Midbrain (tissue), 1 donor: ENCODE data around the gene L3MBTL2.
A peak's percentile ranks its signal among the peaks of the same experiment; 100 is the strongest.
"Not testable (repeated sequence)": the region's sequence is repeated elsewhere in the genome, so short reads cannot be mapped to it uniquely, and the experiment has no call there.

ENCODE experiments used
- DNase-seq: peaks from one replicate; lab custom pipeline; 2025; lab: John Stamatoyannopoulos, UW

Gene L3MBTL2

DNA sequence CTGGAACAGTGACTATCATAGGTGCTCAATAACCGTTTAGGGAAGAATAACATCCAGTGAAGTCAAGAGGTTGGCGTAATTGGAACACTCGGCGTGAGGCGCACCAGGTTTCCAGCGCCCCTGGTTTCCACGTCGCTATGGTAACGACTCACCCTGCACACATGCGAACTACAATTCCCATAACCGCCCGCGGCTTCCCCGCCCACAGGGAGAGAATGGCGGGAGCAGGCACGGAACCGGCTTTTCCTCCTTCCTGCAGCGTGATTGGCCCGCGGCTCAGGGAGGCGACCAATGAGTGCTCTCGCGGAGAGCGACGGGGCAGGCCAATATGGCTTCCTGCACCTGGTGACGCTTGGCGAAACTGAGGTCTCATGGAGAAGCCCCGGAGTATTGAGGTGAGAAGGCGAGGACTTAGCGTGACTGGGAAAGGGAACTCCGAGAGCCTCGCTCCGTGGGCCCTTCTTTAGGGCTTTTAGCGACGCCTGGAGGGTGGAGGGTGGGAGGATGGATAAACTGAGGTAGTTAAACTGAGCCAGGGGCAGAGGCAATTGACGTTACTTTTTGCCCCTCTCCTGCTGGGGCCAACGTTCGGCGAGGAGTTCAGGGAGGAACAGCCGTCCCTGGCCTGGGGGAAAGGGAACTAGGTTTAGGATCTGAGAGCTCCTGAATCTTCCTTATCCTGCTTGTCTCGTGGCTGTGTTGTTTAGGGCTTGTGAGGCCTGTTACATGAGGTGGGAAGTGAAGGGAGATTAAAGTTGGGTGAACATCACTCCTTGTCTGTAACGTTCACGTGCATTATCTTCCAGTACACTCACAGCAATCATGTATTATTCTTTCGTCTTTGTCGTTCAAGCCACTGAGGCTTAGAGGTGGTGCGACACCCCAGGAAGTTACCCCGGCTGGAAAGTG lies at the start of gene L3MBTL2:
TSS of gene L3MBTL2 (plus strand) at position 321 of the 909 bp plus-strand sequence. CDS start at position 372, 51 bp downstream.
- DNase-seq = peak; percentile 97

DNA sequence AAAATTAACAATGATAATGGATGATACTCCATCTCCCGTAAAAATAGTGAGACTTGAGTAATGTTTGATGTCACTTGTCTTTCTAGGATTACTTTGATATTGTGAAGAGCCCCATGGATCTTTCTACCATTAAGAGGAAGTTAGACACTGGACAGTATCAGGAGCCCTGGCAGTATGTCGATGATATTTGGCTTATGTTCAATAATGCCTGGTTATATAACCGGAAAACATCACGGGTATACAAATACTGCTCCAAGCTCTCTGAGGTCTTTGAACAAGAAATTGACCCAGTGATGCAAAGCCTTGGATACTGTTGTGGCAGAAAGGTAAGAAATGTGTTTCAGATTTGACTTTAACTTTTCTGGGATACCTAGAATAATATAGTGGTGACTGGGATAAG lies 48.0 kb upstream of the L3MBTL2 start:
- no peak for DNase-seq

DNA sequence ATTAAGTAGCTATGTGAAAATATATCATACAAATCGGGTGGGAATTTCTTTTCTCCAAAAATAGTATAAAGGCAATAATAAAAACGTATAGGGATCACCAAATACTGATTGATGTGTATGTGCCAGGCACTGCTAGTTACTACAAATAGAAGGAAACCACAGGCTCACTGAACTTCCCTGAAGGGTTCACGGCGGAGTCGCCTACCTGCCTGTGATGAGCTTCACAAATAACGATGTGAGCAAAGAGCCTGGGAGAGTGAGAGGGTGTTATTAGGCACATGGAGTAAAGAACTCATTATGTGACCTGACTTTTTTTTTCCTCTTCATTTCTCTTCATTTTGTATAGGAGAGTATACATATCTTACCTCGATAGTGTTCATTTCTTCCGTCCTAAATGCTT lies 36.0 kb upstream of the L3MBTL2 start:
- DNase-seq = no peak

DNA sequence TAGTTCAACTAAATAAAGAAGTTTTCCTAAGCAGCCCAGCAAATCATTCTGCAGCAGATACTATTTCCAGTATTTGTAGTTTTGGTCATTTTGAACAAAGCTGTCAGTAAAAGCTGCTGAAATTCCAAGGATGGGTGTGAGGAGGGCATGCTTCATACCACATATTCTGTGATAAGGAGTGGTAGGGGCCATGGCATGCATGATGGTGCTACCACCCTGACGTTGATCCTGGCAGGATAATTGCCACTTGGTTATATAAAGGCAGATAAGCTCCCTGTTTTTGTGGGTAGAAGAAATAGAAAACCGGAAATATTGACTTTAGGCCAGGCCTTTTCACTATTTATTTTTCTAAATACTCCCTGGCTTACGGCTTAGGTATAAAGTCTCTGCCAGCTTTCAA lies 33.1 kb upstream of the L3MBTL2 start:
- no peak for DNase-seq

DNA sequence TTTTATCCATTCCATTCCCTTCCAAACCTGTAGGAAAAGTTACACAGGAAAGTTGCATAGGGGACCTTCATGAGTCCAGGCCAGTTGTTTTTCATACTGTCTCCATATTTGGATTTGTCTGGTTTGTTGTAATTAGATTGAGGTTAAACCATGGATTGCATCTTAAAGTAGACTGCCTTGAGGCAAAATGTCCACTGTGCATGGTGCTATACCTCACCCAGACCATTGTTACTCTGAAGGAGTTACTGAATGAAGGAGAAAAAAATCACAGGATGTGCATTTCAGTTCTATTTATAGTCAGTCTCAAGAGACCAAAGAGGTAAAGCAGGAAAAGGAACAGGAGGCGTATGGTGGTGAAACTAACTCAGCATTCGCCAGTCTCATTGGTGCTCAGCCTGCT lies 29.6 kb upstream of the L3MBTL2 start:
- no peak for DNase-seq

DNA sequence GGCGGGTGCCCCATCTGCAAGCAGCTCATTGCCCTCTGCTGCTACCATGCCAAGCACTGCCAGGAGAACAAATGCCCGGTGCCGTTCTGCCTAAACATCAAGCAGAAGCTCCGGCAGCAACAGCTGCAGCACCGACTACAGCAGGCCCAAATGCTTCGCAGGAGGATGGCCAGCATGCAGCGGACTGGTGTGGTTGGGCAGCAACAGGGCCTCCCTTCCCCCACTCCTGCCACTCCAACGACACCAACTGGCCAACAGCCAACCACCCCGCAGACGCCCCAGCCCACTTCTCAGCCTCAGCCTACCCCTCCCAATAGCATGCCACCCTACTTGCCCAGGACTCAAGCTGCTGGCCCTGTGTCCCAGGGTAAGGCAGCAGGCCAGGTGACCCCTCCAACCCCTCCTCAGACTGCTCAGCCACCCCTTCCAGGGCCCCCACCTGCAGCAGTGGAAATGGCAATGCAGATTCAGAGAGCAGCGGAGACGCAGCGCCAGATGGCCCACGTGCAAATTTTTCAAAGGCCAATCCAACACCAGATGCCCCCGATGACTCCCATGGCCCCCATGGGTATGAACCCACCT lies 28.0 kb upstream of the L3MBTL2 start:
- no peak for DNase-seq

DNA sequence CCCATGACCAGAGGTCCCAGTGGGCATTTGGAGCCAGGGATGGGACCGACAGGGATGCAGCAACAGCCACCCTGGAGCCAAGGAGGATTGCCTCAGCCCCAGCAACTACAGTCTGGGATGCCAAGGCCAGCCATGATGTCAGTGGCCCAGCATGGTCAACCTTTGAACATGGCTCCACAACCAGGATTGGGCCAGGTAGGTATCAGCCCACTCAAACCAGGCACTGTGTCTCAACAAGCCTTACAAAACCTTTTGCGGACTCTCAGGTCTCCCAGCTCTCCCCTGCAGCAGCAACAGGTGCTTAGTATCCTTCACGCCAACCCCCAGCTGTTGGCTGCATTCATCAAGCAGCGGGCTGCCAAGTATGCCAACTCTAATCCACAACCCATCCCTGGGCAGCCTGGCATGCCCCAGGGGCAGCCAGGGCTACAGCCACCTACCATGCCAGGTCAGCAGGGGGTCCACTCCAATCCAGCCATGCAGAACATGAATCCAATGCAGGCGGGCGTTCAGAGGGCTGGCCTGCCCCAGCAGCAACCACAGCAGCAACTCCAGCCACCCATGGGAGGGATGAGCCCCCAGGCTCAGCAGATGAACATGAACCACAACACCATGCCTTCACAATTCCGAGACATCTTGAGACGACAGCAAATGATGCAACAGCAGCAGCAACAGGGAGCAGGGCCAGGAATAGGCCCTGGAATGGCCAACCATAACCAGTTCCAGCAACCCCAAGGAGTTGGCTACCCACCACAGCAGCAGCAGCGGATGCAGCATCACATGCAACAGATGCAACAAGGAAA lies 27.3 kb upstream of the L3MBTL2 start:
- DNase-seq = no peak

DNA sequence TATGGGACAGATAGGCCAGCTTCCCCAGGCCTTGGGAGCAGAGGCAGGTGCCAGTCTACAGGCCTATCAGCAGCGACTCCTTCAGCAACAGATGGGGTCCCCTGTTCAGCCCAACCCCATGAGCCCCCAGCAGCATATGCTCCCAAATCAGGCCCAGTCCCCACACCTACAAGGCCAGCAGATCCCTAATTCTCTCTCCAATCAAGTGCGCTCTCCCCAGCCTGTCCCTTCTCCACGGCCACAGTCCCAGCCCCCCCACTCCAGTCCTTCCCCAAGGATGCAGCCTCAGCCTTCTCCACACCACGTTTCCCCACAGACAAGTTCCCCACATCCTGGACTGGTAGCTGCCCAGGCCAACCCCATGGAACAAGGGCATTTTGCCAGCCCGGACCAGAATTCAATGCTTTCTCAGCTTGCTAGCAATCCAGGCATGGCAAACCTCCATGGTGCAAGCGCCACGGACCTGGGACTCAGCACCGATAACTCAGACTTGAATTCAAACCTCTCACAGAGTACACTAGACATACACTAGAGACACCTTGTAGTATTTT lies 26.6 kb upstream of the L3MBTL2 start:
- DNase-seq = peak; percentile 61

DNA sequence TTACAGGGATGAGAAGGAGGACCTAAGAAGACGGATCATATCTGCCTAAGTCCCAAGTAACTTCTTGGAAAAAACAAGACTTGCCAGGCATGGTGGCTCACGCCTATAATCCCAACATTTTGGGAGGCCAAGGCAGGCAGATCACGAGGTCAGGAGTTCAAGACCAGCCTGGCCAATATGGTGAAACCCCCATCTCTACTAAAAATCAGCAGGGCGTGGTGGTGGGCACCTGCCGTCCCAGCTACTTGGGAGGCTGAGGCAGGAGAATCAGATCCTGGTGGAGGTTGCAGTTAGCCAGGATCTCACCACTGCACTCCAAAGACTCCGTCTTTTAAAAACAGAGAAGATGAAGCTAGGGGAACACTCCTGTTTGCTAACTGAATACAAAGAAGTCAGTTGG lies 24.8 kb upstream of the L3MBTL2 start:
- not testable (repeated sequence) for DNase-seq

DNA sequence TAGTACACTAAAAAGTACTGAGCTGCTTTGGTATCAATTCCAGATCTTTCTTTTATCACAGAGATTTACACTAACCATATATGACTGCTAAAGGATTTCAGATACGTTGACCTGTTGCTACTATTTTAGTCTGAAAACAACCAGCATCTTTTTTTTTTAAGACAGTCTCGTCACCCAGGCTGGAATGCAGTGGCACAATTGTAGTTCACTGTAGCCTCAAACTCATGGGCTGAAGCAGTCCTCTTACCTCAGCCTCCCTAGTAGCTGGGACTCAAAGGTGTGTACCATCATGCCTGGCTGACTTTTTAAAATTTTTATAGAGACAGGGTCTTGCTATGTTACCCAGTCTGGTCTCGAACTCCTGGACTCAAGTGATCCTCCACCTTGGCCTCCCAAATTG lies 24.2 kb upstream of the L3MBTL2 start:
- DNase-seq = no peak

DNA sequence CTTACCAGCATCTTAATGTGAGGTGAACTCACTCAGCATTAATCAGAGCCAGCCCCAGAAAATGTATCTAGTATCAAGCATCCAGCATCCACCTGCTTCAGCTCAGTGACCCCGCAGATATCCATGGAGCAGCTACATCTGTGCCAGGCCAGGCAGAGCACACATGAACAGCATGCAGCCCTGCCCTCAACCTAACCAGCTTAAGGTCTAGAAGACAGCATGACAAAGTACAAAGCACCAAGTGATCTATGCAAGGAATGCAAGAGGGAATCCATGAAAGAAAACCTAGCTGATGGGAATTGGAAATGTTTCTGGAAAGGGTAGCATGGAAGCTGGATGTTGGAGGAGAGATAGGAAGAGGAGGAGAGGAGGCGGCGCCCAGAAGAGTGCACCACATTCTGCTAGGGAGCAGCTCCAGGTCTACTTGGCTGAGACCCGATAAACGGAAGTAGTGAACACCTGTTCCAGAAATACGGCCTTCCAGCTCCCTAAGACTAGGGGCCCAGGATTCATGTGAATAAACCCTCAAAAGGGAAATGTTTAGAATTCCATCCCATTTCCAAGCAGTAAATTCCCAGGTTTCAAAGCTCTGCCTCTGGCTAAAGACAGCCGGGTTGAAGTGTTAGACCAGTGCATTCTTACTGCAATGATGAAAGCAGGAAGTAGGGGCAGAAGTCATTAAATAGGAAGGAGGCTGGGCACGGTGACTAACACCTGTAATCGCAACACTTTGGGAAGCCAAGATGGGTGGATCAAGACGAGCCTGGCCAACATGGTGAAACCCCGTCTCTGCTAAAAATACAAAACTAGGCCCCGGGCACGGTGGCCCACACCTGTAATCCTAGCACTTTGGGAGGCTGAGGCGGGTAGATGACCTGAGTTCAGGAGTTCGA lies 23.5 kb upstream of the L3MBTL2 start:
- no peak for DNase-seq

DNA sequence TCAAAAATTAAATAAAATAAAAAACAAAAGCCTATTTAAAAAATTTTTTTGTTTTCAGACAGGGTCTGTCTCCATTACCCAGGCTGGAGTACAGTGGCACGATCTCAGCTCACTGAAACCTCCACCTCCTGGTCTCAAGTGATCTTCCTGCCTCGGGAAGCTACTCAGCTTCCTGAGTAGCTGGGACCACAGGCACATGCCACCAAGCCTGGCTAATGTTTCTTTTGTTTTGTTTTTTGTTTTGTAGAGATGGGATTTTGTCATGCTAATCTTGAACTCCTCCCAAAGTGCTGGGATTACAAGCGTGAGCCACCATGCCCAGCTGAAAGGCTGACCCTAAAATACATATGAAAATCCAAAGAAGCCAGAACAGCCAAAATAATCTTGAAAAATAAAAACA lies 20.4 kb upstream of the L3MBTL2 start:
- no peak for DNase-seq

DNA sequence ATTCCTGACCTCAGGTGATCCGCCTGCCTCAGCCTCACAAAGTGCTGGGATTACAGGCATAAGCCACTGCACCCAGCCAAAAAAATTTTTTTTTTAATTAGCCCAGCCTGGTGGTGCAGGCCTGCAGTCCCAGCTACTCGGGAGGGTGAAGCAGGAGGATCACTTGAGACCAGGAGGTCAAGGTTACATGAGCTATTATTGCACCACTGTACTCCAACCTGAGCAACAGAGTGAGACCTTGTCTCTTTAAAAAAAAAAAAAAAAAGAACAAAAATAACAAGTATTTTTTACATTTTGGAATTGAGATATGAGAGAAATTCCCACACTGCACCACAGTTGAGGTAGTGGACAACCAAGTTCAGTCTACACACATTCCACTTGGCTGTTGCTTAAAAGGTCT lies 13.6 kb upstream of the L3MBTL2 start:
- no peak for DNase-seq

DNA sequence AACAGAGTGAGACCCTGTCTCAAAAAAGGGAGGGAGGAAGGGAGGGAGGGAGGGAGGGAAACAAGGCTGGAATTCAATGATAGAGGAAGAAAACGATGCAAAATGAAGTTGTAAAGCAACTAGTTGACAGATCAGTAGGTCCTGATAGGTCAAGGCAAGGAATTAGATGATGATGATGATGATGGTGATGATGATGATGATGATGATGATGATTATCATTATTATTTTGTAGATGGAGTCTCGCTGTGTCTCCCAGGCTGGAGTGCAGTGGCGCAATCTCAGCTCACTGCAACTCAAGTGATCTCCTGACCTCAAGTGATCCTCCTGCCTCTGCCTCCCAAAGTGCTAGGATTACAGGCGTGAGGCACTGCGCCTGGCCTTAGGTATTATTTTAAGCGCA lies 11.3 kb upstream of the L3MBTL2 start:
- DNase-seq = no peak

DNA sequence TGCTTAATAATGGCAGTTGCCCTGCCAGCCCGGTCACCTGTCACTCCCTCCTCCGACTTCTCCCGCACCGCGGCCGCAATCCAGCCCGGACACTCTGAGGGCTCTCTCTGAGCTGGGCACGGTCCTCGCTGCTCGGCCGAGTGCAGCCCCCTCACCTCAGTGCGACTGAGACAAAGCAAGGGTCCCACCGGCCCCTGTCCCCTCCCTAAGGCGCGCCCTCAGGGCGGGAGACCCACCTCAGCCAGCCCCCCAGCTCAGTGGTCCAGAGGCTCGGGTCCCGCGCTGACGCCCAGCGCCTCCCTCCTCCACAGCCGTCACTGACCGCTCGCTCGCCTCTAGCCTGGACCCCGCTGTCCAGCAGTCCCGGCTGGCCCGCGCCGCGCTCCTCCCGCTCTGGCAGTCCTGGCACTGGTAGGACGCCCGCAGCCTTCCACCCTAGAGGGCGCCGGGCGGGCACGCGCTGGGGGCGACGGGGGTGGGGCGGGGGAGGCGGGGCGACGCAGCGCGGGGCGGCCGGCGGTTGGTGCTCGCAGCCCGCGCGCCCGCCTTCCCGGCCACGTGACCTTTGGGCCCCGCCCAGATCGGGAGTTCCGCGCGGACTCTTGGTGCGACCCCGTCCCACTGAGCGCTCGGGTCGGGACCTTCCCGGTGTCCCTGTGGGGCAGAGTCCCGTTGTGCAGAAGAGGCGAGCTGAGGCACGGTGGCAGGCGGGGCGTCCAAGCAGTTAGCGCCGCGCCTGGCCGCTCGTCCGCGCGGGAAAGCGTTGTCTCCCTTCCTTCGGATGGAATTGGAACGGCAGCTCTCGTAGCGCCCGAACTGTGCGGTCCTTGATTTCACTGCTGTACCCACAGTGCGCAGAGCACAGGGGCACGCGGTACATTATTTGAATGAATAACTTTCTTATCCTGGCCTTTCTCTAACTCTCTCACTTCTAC lies 7.8 kb upstream of the L3MBTL2 start:
- peak; percentile 85 for DNase-seq

DNA sequence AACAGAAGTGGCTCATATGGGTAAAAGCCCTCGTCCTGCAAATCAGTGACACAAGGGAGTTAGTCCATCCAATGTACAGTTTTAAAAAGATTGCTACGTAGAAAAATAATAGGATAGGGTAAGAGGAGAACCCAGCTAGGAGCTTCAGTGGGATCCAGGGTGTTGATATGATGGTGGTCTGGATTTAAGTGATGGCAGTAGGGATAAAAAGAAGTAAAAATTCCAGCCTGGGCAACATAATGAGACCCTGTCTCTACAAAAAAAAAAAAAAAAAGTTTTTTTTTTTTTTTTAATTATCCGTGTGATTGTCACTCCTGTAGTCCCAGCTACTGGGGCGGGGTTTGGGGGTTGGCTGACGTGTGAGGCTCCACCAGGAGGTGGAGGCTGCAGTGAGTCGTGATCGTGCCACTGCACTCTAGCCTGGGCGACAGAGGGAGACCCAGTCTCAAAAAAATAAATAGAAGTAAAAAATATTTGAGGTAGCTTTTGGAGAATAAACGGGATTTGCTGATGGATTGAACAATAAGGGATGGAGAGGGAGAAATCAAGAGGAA lies 7.0 kb upstream of the L3MBTL2 start:
- DNase-seq = no peak

DNA sequence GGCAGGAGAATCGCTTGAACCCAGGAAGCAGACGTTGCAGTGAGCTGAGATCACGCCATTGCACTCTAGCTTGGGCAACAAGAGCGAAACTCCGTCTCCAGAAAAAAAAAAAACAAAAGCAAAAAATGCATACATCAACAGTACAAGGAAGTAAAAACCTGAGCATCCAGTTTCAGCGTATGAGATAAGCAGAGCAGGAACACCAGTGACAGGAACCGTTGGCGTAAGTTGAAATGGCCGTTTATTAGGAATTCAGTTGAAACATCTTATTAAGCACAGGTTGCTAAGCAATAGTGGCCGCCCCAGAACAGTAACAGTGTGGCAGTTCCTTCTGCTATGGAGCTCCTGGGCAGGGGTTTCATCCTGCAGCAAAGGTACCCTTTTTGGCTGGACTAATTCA lies 4.0 kb upstream of the L3MBTL2 start:
- DNase-seq = no peak

DNA sequence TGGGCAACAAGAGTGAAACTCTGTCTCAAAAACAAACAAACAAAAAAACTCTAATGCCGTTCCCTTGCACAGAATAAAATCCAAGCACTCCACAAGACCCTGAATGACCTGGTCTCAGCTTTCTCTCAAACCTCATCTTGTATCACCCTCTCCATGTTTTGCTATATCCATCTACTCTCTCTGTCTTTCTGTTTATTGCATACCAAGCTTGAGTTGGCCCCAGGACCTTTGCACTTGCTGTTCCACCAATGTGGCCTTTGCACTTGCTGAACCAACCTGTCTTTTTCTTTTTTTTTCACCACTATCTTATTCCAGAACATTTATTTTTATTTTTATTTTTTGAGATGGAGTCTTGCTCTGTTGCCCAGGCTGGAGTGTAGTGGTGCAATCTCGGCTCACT lies 2.0 kb upstream of the L3MBTL2 start:
- no peak for DNase-seq

DNA sequence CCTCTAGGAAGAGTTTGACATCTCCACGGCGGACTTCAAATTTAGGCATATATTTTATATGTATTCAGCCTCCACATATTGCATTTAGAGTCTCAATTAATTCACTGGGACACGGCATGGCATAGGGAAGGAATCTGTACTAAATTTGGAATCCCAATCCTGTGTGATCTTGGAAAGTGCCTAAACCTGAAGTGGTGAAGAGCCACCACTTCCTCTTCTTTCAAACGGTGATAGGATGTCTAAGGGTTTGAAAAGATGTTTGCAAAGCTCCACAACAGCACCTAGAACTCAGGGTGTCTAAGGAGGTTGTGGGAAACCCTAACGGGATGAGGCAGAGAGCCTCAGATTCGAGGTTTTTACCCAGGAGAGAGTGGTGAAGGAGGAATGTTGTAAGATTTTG lies 1.0 kb upstream of the L3MBTL2 start:
- no peak for DNase-seq

DNA sequence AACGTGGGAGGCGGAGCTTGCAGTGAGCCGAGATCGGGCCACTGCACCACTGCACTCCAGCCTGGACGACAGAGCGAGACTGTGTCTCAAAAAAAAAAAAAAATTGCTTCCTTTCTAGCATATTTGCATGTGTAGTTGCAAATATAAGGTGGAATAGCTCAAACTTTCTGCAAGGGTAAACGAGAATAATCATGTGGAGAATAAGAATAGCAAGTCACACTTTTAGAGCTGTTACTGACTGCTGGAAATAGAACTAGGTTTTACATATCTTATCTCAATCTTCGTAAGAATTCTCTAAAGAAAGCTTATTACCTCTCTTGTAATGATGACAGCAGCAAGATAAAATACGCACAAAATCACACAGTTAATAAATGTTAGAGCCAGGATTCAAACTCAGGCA lies 1.6 kb downstream of the L3MBTL2 start:
- no peak for DNase-seq
